HepG2 (cell line): ENCODE measurements around the gene SAAL1. TPM values are rescaled to one million over a fixed set of nuclear protein-coding genes. Genes with fewer than 3 reads are reported as not detected.
A peak's percentile ranks its signal among the peaks of the same experiment; 100 is the strongest.

Experiments
- ARNT ChIP-seq: fragments of 450-650 bp; IDR thresholded peaks from 2 replicates; pipeline ENCODE4 v1.6.1; 2017
- ARNTL ChIP-seq: sonication (generic); formaldehyde crosslinking; IDR thresholded peaks from 2 replicates; pipeline ENCODE4 v1.4.0; 2020; ENCODE audit warnings: mild to moderate bottlenecking, missing genetic modification reagents
- CC2D1A ChIP-seq: sonication (generic); formaldehyde crosslinking; IDR thresholded peaks from 2 replicates; pipeline ENCODE4 v1.8.1; 2023; ENCODE audit warnings: mild to moderate bottlenecking, missing genetic modification reagents
- CCDC6 ChIP-seq: sonication (generic); formaldehyde crosslinking; IDR thresholded peaks from 2 replicates; pipeline ENCODE4 v1.8.1; 2022; ENCODE audit warnings: mild to moderate bottlenecking, missing genetic modification reagents, moderate library complexity
- EED ChIP-seq: sonication (generic); formaldehyde crosslinking; IDR thresholded peaks from 2 replicates; pipeline ENCODE4 v1.5.0; 2020; ENCODE audit warnings: mild to moderate bottlenecking, missing genetic modification reagents
- HNRNPL ChIP-seq: fragments of 200-400 bp; formaldehyde crosslinking; IDR thresholded peaks from 2 replicates; pipeline ENCODE4 v1.6.1; 2017; ENCODE audit warnings: mild to moderate bottlenecking, low read depth, low read length
- HOMEZ ChIP-seq: IDR thresholded peaks from 2 replicates; pipeline ENCODE4 v1.6.1; 2016; ENCODE audit warnings: low read depth
- IKZF4 ChIP-seq: sonication (generic); formaldehyde crosslinking; IDR thresholded peaks from 2 replicates; pipeline ENCODE4 v1.5.1; 2020; ENCODE audit warnings: borderline replicate concordance, mild to moderate bottlenecking, low read depth, missing genetic modification reagents; ENCODE audit errors: not compliant biosample characterization
- MEF2D ChIP-seq: sonication (generic); formaldehyde crosslinking; IDR thresholded peaks from 2 replicates; pipeline ENCODE4 v1.5.1; 2020; ENCODE audit warnings: mild to moderate bottlenecking, missing genetic modification reagents
- MIER3 ChIP-seq: IDR thresholded peaks from 2 replicates; pipeline ENCODE4 v1.6.1; 2016; ENCODE audit warnings: missing compliant biosample characterization, borderline replicate concordance
- NFRKB ChIP-seq: fragments of 450-650 bp; IDR thresholded peaks from 2 replicates; pipeline ENCODE4 v1.6.1; 2017
- PAX8 ChIP-seq: sonication (generic); formaldehyde crosslinking; IDR thresholded peaks from 2 replicates; pipeline ENCODE4 v1.8.0; 2022; ENCODE audit warnings: mild to moderate bottlenecking, missing genetic modification reagents, borderline replicate concordance
- TEF ChIP-seq: sonication (generic); formaldehyde crosslinking; IDR thresholded peaks from 2 replicates; pipeline ENCODE4 v1.5.0; 2020; ENCODE audit warnings: missing genetic modification reagents
- TFAP4 ChIP-seq: sonication (generic); IDR thresholded peaks from 2 replicates; pipeline ENCODE4 v1.6.1; 2016; ENCODE audit warnings: low read depth, borderline replicate concordance
- ZMAT5 ChIP-seq: sonication (generic); formaldehyde crosslinking; IDR thresholded peaks from 2 replicates; pipeline ENCODE4 v1.5.0; 2020; ENCODE audit warnings: mild to moderate bottlenecking, low read depth, missing genetic modification reagents, borderline replicate concordance
- ZNF382 ChIP-seq: sonication (generic); formaldehyde crosslinking; IDR thresholded peaks from 2 replicates; pipeline ENCODE4 v1.5.0; 2020; ENCODE audit warnings: missing genetic modification reagents, mild to moderate bottlenecking, borderline replicate concordance
- ZNF383 ChIP-seq: sonication (generic); formaldehyde crosslinking; IDR thresholded peaks from 2 replicates; pipeline ENCODE4 v1.4.0; 2020; ENCODE audit warnings: missing genetic modification reagents, mild to moderate bottlenecking, borderline replicate concordance
- ZNF441 ChIP-seq: sonication (generic); formaldehyde crosslinking; IDR thresholded peaks from 2 replicates; pipeline ENCODE4 v1.7.0; 2021; ENCODE audit warnings: missing genetic modification reagents, borderline replicate concordance
- ZNF780A ChIP-seq: sonication (generic); formaldehyde crosslinking; IDR thresholded peaks from 2 replicates; pipeline ENCODE4 v1.8.0; 2022; ENCODE audit warnings: mild to moderate bottlenecking, missing genetic modification reagents, moderate library complexity
- ZNF782 ChIP-seq: sonication (generic); formaldehyde crosslinking; IDR thresholded peaks from 2 replicates; pipeline ENCODE4 v1.4.0; 2020; ENCODE audit warnings: missing genetic modification reagents, mild to moderate bottlenecking, borderline replicate concordance
- ZNF839 ChIP-seq: sonication (generic); formaldehyde crosslinking; IDR thresholded peaks from 2 replicates; pipeline ENCODE4 v1.4.0; 2020; ENCODE audit warnings: missing genetic modification reagents, mild to moderate bottlenecking, borderline replicate concordance
- ZSCAN30 ChIP-seq: sonication (generic); formaldehyde crosslinking; IDR thresholded peaks from 2 replicates; pipeline ENCODE4 v1.5.0; 2020; ENCODE audit warnings: mild to moderate bottlenecking, missing genetic modification reagents
- ZSCAN9 ChIP-seq: IDR thresholded peaks from 2 replicates; pipeline ENCODE4 v1.6.1; 2016; ENCODE audit warnings: borderline replicate concordance
- ZXDC ChIP-seq: sonication (generic); formaldehyde crosslinking; IDR thresholded peaks from 2 replicates; pipeline ENCODE4 v1.5.0; 2020; ENCODE audit warnings: mild to moderate bottlenecking, missing genetic modification reagents
- polyA plus RNA-seq, 8 experiments: library from polyadenylated mRNA; depleted of rRNA in 3 of 8; stranded (reverse) in 7 of 8; unstranded in 1 of 8; fragments of >200 nt; fragmentation: Illumina TruSeq in 4 of 8; extraction: Trizol in 4 of 8; gene quantifications; 2 replicates each; pipeline versions ENCODE4 v1.2.1 to v1.2.3, GENCODE V29; 2011 to 2016; ENCODE audit warnings: low read depth in 4 of 8, missing spikeins in 1 of 8, mixed read lengths in 1 of 8; ENCODE audit not compliant: insufficient read depth in 1 of 8
- total RNA-seq, 5 experiments: library from RNA; depleted of rRNA; stranded (reverse); fragments of >200 nt; fragmentation: Illumina TruSeq; extraction: Trizol; gene quantifications; 2 replicates each; pipeline ENCODE4 v1.2.3, GENCODE V29; 2016; ENCODE audit warnings: low read depth in 1 of 5

Gene SAAL1
- total and polyA plus RNA-seq, 2 of the 13 experiments (the other 11 are each of a cell fraction or from before 2014, with no cell fraction given): 16.5 to 46.0 TPM

GRCh38 chr11:18105802-18106574 lies at the start of gene SAAL1 (continued):
- TF ChIP-seq HNRNPL (0 out of 2 replicates have a peak, but pooled peaks have one; percentile 19), CCDC6 (CRISPR knock-in tag) (no peak; the same call in 1 of the 2 replicates), CC2D1A (CRISPR knock-in tag) (no peak), TEF (CRISPR knock-in tag) (no peak), EED (CRISPR knock-in tag) (peak; percentile 20; the same call in 1 of the 2 replicates), ARNT (no peak), ARNTL (CRISPR knock-in tag) (peak; percentile 67; the same call in 1 of the 2 replicates), ZNF383 (CRISPR knock-in tag) (0 out of 2 replicates have a peak, but pooled peaks have one; percentile 72), ZNF382 (CRISPR knock-in tag) (no peak), ZSCAN9 (CRISPR knock-in tag) (no peak), HOMEZ (CRISPR knock-in tag) (peak; percentile 81; the same call in 1 of the 2 replicates), ZNF782 (CRISPR knock-in tag) (no peak), TFAP4 (peak; percentile 67; the same call in 1 of the 2 replicates), MIER3 (CRISPR knock-in tag) (peak; percentile 76; the same call in 1 of the 2 replicates), ZMAT5 (CRISPR knock-in tag) (no peak), PAX8 (CRISPR knock-in tag) (peak; percentile 39; the same call in 1 of the 2 replicates), NFRKB (no peak), ZNF780A (no peak), ZNF839 (CRISPR knock-in tag) (no peak), MEF2D (CRISPR knock-in tag) (peak; percentile 62; the same call in 1 of the 2 replicates), ZNF441 (peak; percentile 36; the same call in 1 of the 2 replicates), ZSCAN30 (no peak; the same call in 1 of the 2 replicates), ZXDC (CRISPR knock-in tag) (peak; percentile 79; the same call in 1 of the 2 replicates), IKZF4 (CRISPR knock-in tag) (no peak)
